GM10847 (cell line): Measurements from ENCODE around the gene WDR45B.

ENCODE experiments used
- POLR2A ChIP-seq: IDR thresholded peaks from 2 replicates; pipeline ENCODE4 v1.6.1; 2011; ENCODE audit not compliant: insufficient read length; ENCODE audit errors: extremely low read depth

The WDR45B gene

DNA sequence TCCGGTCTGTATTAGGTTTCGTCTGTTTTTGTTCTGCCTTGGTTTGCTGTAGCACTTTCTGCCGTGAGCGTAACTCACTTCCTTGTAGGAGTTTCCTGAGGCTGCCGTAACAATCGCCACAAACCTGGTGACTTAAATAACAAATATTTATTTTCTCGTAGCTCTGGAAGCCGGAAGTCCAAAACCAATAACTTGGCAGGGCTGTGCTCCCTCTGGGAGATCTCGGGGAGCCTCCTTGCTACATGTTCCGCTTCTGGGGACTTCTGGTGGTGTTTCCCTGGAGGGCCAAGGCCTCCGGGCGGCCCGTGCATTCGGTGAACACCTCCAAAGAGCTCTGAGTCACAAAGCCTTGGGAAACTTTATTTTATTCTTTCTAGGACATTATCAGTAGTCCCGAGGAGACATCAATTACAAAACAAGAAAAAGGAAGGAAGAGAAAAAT is 6.8 kb upstream of the WDR45B start:
- no peak for TF ChIP-seq POLR2A

DNA sequence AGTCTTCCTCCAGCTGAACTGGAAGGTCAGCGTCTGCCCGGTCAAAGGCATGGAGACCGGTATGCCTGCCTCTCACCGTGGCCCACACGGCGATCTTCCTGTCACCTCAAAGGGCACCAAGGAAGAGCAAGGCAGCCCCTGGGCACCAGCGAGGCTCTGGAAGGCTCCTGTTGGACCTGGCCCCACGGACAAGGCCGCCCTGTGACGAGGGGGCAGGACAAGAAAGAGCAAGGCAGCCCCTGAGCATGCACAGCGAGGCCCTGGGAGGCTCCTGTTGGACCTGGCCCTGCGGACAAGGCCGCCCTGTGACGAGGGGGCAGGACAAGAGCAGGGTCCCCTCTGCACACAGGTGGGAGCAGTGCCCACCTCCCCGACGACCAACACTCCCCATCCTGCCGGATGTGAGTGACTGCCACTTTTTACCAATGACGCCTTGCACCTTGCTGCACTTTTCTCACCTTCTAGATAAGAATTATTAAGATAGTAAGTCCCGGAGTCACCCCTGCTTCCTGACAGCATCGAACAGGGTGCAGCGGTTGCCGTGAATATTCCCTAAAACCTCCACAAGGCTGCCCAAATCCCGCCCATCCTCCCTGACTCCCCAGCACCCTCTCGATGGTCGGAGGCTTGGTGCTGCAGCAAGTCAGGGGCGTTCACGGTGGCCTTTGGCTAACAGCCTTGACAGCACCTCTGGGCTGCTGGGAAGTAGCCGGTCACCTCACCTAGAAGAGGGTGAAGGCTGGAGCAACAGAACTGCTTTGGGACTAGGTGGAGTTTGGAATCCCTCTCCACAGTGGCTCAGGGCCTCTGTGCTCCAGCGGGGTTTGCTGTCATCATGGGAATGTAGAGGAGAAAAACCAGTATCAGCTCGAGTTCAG is 5.6 kb upstream of the WDR45B start:
- no peak for TF ChIP-seq POLR2A

DNA sequence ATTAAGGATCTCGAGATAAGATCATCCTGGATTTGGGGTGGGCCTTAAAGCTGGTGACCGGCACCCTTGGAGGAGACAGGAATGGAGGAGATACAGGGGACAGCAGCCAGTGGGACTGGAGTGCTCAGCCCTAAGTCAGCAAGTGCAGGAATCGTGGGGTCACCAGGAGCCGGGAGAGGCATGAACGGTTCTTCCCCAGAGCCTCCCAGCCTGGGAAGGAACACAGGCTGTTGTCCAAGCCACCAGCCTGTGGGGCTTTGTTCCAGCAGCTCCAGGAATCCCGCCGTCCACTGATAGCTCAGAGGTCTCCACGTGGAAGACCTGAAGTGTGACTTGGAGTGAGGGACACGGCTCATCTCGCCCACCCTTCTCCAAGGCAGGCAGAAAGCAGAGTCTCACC is 2.5 kb upstream of the WDR45B start:
- TF ChIP-seq POLR2A: no peak

DNA sequence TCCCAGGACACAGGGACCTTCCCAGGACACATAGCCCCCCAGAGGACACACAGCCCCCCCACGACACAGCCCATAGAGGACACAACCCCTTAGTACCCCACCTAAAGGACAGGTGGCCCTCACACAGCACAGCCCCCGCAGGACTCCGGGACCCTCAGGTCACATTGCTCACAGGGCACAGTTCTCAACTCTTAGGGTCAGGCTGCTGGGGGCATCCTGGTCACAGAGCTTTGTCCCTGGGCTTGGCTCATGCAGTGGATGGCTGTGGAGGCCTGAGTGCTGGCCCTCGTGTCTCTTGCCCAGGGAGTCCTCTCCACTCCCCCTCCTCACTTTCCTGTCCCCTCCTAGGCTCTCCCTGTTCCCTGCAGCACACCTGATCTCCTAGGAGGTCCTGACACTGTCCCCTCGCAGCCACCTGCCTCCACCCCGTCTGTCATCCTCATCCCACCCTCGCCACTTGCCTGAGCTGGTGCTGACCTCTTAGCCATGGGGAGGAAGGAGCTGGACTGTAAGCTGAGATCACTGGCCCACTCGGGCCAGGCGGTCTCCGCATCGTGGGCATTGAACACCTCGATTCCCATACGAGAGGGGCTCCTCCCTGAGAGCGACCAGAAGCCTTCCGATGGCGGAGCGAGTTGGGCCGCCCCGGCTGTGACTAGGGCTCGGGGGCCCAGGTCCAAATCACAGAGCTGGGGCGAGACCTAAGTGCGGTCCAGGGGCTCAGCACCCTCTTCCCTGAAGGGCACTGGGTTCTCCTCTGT is 1.4 kb upstream of the WDR45B start:
- no peak for TF ChIP-seq POLR2A

DNA sequence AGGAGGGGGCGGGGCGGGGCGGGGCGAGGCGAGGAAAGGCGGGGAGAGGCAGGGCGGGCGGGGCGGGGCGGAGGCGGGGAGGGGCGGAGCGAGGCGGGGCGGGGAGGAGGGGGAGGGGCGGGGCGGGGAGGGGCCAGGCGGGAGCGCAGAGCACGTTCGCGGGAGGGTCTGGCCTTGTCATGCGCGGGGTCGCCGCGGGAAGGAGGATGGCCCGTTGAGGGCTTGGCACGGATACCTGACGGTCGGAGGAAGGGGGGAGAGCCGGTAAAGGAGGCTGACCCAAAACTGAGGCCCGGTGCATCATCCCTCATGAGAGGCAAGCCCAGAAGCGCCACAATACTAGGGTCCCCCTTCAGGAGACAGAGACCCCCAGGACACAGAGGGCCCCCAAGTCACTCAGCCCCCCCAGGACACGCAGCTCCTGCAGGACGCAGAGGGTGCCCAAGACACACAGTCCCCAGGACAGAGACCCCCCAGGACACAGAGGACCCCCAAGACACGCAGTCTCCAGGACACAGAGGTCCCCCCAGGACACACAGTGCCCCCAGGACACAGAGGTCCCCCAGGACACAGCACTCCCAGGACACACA is 593 bp upstream of the WDR45B start:
- no peak for TF ChIP-seq POLR2A

DNA sequence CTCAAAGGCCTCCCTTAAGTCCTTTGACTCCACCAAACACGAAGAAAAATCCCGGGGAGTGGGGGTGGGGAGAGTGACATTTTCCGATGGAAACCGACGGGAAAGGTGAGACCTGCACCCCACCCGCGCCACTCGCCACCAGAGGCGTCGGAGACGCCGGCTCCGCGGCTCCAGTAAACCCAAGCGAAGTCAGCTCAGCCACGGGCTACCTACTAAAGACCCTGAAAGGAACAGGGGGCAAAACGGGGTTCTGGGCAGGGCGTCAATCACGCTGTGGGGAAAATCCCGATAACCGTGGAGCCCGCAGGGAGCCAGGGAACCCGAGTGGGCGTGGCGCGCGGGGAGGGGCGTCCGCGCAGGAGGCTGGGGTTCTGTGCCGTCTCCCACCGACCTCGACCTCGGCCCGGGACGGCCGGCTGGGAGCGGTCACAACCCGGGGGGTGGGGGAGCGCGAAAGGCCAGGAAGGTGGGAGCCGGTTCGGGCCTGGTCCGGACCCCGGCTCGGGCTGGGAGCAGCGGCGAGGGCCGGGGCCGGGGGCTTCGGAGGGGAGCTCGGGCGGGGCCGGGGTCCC is 565 bp downstream of the WDR45B start:
- no peak for TF ChIP-seq POLR2A

DNA sequence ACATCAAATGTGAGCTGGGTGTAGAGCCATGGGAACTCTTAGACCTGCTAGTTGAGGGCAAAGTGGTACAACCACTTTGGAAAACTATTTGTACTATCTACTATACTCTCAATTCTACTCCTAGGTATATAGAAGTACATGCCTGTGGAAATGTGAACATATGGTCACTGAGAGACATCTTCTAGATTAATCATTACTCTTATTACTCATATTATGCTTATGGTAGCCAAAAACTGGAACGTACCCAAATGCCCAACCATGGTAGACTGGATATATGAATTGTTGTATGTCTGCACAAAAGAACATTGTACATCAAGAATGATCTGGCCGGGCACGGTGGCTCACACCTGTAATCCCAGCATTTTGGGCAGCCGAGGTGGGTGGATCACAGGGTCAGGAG is 2.7 kb downstream of the WDR45B start:
- no peak for TF ChIP-seq POLR2A

DNA sequence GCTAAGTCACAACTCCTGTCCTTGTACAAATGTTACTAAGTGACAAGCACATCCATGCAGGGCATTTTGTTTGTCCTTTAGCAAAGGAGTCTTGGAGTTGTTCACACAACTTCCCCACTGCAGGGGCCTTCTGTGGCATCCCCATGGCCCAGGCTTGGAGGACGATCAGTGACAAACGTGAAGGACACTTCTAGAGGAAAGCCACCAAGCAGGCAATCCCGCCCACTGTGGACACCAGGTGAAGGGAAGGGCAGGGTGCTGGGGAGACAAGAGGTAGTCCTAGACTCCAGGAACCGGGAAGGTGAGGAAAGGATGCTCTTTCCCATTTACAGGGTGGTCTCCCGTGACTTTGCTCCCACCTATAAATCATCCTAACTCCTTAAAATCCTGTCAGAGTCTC is 4.1 kb downstream of the WDR45B start:
- no peak for TF ChIP-seq POLR2A

DNA sequence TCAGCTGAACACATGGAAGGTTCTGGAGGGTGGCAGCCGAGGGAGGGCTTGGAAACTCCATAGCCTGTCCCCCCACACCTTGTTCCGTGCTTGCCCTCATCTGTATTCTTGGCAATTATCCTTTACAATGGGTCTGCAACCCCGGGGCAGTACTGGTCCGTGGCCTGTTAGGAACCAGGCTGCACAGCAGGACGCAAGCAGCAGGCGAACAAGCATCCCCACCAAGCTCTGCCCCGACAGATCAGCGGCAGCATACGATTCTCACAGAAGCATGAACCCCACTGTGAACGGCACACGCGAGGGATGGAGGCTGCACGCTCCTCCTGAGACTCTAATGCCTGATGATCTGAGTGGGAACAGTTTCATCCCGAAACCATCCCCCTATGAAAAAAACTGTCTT is 6.2 kb downstream of the WDR45B start:
- no peak for TF ChIP-seq POLR2A

DNA sequence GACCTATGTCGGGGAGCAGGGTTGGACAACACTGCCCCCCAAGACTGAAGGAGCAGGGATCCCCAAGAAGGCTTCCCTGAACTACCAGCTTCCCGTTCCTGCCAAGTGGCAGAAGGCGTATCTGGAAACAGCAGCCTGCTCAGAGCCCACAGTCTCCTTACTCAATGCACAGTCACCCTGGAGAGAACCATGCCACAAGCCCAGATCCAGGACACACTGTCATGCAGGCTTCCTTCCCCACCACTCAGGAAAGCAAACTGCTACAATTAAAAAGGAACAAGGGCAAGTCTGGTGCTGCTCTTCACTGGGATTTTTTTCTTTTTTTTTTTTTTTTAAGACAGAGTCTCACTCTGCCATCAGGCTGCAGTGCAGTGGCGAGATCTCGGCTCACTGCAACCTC is 8.2 kb downstream of the WDR45B start:
- TF ChIP-seq POLR2A: no peak

DNA sequence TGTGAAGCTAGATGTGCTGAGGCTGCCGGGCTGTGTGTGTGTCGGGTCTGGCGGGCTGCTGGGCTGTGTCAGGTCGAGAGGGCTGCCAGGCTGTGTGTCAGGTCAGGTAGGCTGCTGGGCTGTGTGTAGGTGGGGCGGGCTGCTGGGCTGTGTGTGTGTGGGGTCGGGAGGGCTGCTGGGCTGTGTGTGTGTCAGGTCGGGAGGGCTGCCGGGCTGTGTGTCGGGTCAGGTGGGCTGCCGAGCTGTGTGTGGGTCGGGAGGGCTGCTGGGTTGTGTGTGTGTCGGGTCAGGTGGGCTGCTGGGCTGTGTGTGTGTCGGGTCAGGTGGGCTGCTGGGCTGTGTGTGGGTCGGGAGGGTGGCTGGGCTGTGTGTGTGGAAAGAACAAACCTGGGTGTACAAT is 8.6 kb downstream of the WDR45B start:
- TF ChIP-seq POLR2A: no peak

DNA sequence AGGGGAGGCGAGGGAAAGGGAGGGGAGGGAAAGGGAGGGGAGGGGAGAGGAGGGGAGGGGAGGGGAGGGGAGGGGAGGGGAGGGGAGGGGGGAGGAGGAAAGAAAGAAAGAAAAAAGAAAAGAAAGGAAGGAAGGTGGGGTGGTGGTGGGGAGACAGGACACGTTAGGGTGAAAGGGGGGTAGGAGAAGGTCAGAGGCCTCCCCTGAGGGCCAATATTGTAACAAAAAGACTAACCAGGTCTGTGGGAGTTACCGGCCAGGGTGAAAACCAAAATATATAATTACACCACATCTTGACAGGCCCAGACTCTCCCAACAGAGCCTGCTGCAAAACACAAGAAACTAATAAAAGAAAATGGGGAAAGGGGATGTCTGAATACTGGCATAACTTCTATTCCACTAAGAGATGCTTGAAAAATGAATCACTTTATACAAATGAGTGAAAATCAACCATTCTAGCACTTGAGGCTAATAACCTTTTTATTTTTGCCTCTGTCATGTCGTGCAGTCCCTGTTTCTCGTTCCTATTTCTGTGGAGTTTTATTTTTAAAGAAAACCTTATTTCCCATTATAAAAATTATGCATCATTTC is 10.0 kb downstream of the WDR45B start:
- TF ChIP-seq POLR2A: no peak

DNA sequence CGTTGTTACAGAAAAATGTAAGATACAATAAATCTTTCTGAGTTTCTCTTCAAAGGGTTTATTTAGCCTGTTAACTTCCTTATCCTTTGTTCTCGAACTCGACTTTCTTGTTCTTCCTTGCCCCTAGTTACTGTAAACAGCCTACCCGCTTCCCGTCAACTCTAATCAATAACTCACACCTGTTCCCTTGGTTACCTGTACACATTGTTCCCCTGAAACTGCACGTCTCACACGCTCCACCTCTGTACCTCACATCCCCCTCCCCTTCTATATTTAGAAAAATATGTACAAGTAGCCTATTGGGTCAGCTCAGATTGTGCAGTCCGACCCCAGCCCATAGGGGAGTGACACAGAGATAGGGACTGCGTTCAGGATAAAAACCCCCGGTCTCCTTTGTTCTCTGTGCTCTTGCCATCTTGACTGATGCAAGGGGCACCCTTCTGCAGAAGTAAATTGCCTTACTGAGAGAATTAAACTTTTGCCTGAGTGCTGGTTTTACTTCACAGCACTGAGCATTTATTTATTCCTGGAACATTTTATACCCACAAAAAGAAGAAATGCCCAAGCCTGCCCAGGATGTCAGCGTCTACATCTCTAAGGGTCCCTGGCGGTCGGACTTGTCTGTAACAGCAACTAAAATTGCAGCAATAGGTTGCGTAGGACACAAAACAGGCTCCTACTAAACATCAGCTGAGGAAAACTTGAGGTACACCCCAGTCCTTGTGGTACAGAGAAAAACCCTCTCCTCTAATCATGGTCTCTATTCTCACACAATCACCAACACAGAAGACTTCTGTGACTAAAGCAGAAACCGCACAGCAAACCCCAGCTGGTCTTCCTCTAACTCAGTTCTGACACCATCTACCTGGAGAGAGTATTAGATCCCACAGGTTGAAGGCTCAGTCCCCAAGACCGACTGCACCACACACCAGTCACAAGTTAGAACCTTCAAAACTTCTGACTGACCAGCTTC is 11.3 kb downstream of the WDR45B start:
- TF ChIP-seq POLR2A: no peak

DNA sequence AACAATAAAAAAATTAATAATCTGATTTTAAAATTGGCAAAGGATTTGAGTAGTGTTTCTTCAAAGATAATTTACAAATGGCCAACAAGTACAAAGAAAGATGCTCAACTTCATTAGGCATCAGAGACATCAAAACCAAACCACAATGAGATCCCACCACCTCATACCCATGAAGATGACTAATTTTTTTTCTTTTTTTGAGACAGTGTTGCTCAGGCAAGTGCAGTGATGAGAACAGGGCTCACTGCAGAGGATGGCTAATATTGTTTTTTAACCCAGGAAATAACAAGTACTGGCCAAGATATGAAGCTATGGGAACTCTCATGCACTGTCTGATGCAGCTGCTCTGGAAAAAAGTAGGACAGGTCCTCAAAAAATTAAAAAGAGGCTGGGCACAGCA is 14.9 kb downstream of the WDR45B start:
- TF ChIP-seq POLR2A: no peak

DNA sequence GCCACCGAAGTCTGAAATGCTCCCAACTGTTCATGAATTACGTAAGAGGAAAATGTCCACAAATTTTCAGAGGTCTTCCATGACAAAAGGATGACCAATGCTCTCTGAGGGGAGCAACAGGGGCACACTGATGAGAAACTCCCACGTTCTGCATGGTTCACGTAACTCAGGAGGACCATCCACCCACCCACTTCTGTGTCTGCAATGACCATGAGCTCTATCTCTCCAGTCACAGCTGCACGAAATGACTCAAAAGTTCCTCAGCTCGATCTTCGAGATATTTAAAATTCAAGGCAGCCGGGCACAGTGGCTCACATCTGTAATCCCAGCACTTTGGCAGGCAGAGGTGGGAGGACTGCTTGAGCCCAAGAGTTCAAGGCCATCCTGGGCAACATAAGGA is 15.8 kb downstream of the WDR45B start:
- no peak for TF ChIP-seq POLR2A

DNA sequence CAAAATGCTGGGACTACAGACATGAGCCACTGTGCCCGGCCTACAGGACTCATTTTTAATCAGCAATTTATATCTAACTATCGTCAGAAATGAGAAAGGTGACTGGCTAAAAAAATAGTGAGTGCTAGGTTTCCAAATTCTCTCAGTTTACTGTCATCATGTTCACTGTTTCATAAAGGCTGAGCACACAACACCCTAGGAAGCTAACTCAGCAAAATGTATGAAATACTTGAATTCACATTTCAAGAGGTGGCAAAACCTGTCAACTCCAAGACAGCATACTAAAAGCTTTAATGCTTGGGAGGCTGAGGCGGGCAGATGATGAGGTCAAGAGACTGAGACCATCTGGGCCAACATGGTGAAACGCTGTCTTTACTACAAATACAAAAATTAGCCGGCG is 16.7 kb downstream of the WDR45B start:
- TF ChIP-seq POLR2A: no peak
